GM19238 (cell line): ENCODE results near the gene RPS2.
"Not testable (repeated sequence)": the region's sequence is repeated elsewhere in the genome, so short reads cannot be mapped to it uniquely, and the experiment has no call there.

ENCODE experiments used
- DNase-seq: peaks from one replicate; pipeline ENCODE4 v3.0.0; 2011; ENCODE audit warnings: low spot score; ENCODE audit not compliant: insufficient read length

RPS2 gene

GRCh38 chr16:1920727-1921171, 43.9 kb downstream of the RPS2 start:
- no peak for DNase-seq

GRCh38 chr16:1920122-1920521, 44.5 kb downstream of the RPS2 start:
- not testable (repeated sequence) for DNase-seq

- DNase-seq: no peak
These were observed 45.2 kb downstream of the RPS2 start for GRCh38 chr16:1919327-1919998.

GRCh38 chr16:1918351-1919326, 46.0 kb downstream of the RPS2 start, which contains the start of gene HS3ST6:
Gene HS3ST6 (minus strand): TSS chr16:1918415. CDS start chr16:1918323, 92 bp downstream.
- DNase-seq: no peak

- DNase-seq: no peak
These were observed 46.8 kb downstream of the RPS2 start for GRCh38 chr16:1917665-1918350.

GRCh38 chr16:1917056-1917664, 47.5 kb downstream of the RPS2 start:
- DNase-seq: no peak

- DNase-seq: no peak
These were observed 48.0 kb downstream of the RPS2 start for GRCh38 chr16:1916640-1916990.

- DNase-seq: no peak
These were observed 48.6 kb downstream of the RPS2 start for GRCh38 chr16:1915732-1916639.

- no peak for DNase-seq
These were observed 49.6 kb downstream of the RPS2 start for GRCh38 chr16:1914988-1915387.

GRCh38 chr16:1914084-1914608, 50.5 kb downstream of the RPS2 start:
- no peak for DNase-seq

GRCh38 chr16:1913327-1914083, 51.1 kb downstream of the RPS2 start:
- DNase-seq: no peak

GRCh38 chr16:1912215-1912543, 52.4 kb downstream of the RPS2 start:
- no peak for DNase-seq
